NCI-H2196 (cell line): ENCODE measurements around the gene NAGPA.
"Not testable (repeated sequence)": the region's sequence is repeated elsewhere in the genome, so short reads cannot be mapped to it uniquely, and the experiment has no call there.

Source experiments
- DNase-seq: peaks from one replicate; lab custom pipeline; 2025; ENCODE audit not compliant: unreplicated experiment; lab: John Stamatoyannopoulos, UW

The NAGPA gene

GRCh38 chr16:5062051-5062450, 28.3 kb upstream of the NAGPA start:
- DNase-seq, result no peak

- DNase-seq, result no peak
Measured at GRCh38 chr16:5060073-5060641, 26.4 kb upstream of the NAGPA start.

DNA sequence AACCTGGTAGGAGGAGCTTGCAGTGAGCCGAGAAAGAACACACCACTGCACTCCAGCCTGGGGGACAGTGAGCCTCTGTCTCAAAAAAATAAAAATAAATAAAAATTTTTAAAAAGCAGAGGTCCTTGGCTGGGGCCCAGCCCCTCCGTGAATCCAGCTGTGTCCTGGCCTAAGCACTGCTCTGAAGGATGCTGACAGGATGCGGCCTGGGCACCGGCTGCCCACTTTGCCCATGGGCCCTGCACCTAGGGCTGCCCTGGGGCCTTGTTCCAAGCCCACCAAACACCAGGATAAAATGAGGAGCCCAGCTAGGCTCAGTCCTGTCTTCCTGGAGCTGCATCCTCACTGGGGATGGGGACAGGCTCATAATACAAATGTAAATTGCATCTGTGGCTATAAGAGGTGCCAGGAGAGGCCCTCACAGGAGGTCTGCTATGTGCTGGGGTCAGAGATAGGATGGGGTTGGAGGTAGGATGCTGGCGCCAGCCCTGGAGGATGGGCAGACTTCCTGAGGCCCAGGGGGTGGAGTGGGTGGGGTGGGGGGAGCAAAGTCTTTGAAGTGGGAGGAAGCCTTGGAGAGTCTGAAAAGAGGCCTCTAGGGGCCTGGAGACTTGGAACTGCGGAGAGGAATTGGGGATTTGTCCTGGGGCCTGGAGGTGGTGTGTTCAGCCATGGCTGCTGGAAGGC, 25.8 kb upstream of the NAGPA start:
- DNase-seq, result no peak

DNA sequence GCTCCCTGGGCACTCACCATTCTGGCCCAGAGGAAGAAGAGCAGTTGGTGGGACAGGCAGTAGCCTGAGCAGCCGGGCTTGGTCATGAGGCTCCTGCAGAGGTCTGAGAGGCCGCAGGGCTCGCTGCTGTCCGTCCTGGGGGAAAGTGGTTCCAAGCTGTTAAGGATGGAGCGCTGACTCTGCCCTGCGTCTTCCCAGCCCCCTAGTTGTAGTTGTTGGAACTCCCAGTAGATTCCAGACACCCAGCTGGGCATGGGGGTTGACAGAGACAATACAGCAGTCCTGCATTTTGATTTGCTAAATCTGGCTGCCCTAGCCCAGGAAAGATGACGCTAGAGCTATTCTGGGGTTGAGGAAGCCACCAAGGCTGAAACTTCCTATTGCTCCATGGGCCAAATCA, 24.7 kb upstream of the NAGPA start:
- no peak for DNase-seq

DNA sequence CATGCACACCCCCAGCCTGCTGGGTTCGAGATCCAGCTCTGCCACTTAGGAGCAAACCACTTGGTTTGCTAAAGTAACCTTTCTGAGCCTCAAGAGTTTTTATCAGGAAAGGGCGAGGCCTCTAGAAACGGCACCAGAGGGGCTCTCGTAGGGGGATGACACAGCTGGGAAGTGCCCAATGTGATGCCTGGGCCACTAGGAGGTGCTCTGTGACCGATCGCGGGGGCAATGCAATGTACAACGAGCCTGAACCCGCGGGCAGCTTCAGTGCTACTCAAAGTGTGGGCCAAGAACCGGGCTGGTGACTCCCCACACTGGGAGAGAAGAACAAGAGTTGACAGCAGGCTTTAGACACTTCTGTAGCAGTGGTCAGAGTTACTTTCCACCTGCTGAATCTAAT, 22.6 kb upstream of the NAGPA start:
- no peak for DNase-seq

GRCh38 chr16:5054876-5055865, 21.4 kb upstream of the NAGPA start:
- no peak for DNase-seq

GRCh38 chr16:5046914-5047313, 13.2 kb upstream of the NAGPA start:
- DNase-seq, result no peak

GRCh38 chr16:5045499-5046115, 11.9 kb upstream of the NAGPA start:
- no peak for DNase-seq

DNA sequence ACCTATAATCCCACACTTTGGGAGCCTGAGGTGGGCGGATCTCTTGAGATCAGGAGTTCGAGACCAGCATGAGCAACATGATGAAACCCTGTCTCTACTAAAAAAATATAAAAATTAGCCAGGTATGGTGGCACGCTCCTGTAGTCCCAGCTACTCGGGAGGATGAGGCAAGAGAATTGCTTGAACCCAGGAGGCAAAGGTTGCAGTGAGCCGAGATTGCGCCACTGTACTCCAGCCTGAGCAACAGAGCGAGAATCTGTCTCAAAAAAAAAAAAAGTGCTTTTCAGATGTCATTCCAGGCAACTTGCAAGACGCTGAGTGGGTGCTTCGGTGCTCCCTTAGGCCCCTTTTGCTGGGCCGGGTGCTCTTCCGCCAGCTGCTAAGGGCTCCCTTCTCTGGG, 10.8 kb upstream of the NAGPA start:
- not testable (repeated sequence) for DNase-seq

GRCh38 chr16:5044011-5044540, 10.3 kb upstream of the NAGPA start:
- DNase-seq, result no peak

- DNase-seq, result no peak
Measured at GRCh38 chr16:5042574-5043171, 8.9 kb upstream of the NAGPA start.

DNA sequence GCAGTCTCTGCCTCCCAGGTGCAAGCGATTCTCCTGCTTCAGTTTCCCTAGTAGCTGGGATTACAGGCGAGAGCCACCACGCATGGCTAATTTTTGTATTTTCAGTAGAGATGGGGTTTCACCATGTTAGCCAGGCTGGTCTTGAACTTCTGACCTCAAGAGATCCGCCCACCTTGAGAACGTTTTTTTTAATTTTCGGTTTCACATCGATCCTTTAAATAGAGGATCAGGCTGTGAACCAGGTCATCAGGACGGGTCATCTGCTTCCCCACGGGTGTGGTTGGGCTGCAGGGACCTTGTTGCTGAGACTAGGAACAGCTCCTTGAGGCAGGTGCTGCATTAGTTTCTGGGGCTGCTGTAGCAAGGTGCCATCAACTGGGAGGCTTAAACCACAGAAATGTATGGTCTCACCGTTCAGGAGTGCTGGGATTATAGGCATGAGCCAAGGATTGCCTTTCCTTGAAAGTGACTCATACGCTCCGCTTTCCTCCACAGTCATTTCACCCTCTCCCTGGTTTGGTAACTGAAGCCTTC, 7.9 kb upstream of the NAGPA start:
- no peak for DNase-seq

DNA sequence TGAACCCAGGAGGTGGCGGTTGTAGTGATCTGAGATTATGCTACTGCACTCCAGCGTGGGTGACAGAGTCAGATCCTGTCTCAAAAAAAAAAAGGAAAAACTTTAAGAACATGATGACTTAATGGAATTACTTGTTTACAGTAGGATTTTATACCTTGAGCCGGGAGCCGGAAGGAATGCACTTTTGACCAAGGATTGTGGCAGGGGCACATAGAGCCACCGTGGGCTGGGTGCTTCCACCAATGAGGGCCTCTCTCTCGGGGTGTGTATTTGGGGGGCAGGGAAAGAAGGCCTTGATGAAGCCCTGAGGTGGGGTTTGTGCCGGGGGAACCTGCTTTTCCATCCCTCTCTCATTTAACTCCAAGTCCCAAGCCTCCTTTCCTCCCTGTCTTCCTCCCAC, 6.7 kb upstream of the NAGPA start:
- no peak for DNase-seq

DNA sequence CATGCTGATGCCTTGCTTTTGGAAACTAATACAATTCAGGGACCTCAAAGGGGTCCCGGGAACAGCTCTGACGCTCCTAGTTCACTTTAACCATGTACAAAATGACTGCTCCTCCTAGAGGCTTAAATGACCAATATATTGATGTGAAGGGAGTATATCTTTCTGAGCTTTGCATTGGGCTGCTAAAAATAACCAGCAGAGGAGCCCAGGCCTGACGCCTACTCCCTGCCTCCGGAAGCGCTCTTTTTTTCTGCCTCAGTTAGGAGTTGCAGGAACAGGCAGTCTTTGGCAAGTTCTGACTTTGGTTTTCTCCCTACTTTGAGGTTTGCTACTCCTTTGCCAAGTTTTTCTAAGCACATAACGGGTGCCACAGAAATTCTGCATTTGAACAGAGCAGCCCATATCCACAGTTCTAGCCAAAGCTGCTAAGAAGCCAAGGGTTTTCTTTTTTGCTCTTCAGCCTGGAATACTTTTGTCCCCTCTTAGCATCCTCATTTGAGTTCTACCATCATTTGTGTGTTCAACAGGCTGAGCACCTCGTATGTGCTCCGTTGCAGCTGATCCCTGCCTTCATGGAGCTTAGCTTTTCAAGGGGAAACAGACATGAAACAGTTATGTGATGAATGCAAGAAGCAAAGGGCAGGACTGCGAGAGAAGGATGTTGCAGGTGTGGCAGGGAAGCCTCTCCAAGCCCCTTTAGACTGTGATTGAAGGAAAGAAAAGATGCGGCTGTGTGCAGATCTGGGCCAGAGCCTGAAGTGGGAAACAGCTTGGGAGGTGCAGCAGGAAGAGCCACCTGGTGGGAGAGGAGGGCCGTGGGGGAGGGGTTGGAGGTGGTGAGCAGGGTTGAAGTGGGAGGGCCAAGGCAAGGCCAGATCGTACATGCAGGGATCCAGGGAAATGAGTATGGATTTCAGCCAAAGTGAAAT, 2.8 kb upstream of the NAGPA start:
- DNase-seq, result no peak

GRCh38 chr16:5035909-5036227, 2.1 kb upstream of the NAGPA start:
- DNase-seq, result no peak

- DNase-seq, result no peak
Measured at GRCh38 chr16:5034167-5034523, 410 bp upstream of the NAGPA start.

DNA sequence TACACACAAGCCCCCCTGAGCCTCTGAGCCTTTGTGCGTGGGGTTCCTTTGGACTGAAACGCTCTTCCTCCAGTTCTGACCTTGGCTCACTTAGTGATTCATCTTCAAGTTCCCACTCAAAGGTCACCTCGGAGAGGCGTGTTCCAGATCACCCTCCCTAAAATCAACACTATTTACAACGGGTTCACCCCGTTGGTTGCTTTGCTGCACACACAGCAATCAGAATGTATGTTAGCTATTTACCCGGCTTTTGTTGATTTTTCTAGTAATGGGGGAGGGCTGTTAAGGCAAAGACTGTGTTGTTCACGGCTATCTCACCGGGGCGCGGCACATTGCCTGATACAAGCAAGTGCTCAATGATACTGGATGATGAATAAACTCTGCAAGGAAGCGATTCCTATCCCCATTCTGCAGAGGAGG, 977 bp downstream of the NAGPA start:
- DNase-seq, result no peak

DNA sequence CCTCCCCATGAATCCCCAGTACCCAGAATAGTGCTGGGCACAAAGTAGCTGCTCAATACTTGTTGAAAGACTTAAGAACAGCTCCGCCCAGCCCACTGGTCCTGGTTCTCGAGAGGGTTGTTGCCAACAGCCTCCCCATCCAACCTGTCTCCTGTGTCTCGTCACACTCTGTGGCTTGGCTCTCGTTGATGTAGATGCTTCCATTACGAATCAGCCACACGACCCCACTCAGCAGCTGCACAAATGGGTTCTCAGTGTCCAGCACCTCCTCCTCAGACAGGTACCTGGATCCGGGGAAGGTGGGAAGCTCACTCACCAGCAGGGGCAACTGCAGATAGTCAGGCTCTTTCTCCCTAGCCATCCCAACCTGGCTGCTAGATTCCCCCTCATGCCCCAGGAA, 2.1 kb downstream of the NAGPA start:
- no peak for DNase-seq

DNA sequence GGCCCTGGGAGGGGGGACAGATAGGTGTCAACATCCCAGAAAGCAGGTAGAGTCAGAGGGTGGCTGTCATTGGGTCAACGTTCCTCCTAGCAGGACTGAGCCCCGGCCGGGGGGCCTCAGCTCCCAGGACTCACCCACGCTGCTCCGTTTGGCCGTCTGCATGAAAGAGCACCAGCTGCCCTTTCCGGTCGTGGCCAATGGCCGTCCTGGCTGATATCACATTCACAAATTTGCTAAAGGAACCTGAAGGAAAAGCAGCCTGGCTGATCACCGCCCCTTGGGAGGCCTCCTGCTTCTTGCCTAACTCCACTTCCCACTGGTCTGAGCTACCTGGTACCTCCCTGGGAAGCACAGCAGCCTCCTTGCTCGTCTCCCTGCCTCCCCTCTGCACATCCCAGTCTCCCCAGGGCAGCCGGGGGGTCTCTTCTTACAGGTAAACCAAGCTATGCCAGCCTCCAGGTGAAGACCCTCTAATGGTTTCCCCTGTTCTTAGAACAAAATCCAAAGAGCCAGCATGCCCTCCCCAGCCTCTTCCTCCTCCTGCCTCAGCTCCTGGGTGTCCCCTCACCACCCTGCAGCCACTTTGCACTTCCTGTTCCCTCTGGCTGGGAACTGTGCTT, 3.4 kb downstream of the NAGPA start:
- DNase-seq, result no peak
